ELF-1 (cell line): Measurements from ENCODE around the gene SZT2.

Experiments used
- DNase-seq: peaks from one replicate; pipeline ENCODE4 v3.0.0-alpha.2; 2016; ENCODE audit warnings: low read depth, low spot score

SZT2 gene

GRCh38 chr1:43423672-43424550 lies 34.2 kb downstream of the SZT2 start:
- DNase-seq: no peak

GRCh38 chr1:43425045-43425444 lies 35.3 kb downstream of the SZT2 start:
- DNase-seq: no peak

- no peak for DNase-seq
These were observed 36.5 kb downstream of the SZT2 start for GRCh38 chr1:43426221-43426620.

GRCh38 chr1:43427524-43427923 lies 37.8 kb downstream of the SZT2 start:
- DNase-seq: no peak

- no peak for DNase-seq
These were observed 38.2 kb downstream of the SZT2 start for GRCh38 chr1:43427941-43428340.

GRCh38 chr1:43430831-43431230 lies 41.1 kb downstream of the SZT2 start:
- DNase-seq: no peak

GRCh38 chr1:43431676-43432075 lies 42.0 kb downstream of the SZT2 start:
- no peak for DNase-seq

GRCh38 chr1:43432171-43432860 lies 42.6 kb downstream of the SZT2 start:
- DNase-seq: no peak

GRCh38 chr1:43432907-43433306 lies 43.2 kb downstream of the SZT2 start:
- no peak for DNase-seq

- DNase-seq: no peak
These were observed 44.6 kb downstream of the SZT2 start for GRCh38 chr1:43434256-43434655.

GRCh38 chr1:43435146-43436145 lies 45.7 kb downstream of the SZT2 start:
- peak; percentile 15 for DNase-seq

GRCh38 chr1:43436371-43436770 lies 46.7 kb downstream of the SZT2 start:
- DNase-seq: no peak

- DNase-seq: peak; percentile 35
These were observed 47.6 kb downstream of the SZT2 start for GRCh38 chr1:43437031-43437973.

- DNase-seq: no peak
These were observed 48.3 kb downstream of the SZT2 start for GRCh38 chr1:43438006-43438405.

GRCh38 chr1:43438576-43438952 lies 48.9 kb downstream of the SZT2 start:
- DNase-seq: no peak

GRCh38 chr1:43438953-43439581 lies 49.4 kb downstream of the SZT2 start:
- no peak for DNase-seq

- DNase-seq: no peak
These were observed 50.1 kb downstream of the SZT2 start for GRCh38 chr1:43439781-43440180.

GRCh38 chr1:43440358-43440757 lies 50.7 kb downstream of the SZT2 start:
- no peak for DNase-seq

- DNase-seq: no peak
These were observed 51.6 kb downstream of the SZT2 start for GRCh38 chr1:43441166-43441893.
